CD4-positive, alpha-beta T cell treated with Interleukin-12 subunit alpha and Interleukin-12 subunit beta, for 1 hour (primary cell): ENCODE results near the gene RUFY2.
"Not testable (repeated sequence)": the region's sequence is repeated elsewhere in the genome, so short reads cannot be mapped to it uniquely, and the experiment has no call there.

Source experiments
- DNase-seq: peaks from one replicate; pipeline ENCODE4 v3.0.0-alpha.2; 2020

The RUFY2 gene

GRCh38 chr10:68324396-68324795 lies 82.7 kb downstream of the RUFY2 start:
- not testable (repeated sequence) for DNase-seq

GRCh38 chr10:68318331-68319059 lies 88.6 kb downstream of the RUFY2 start:
- no peak for DNase-seq

- no peak for DNase-seq
Observed at GRCh38 chr10:68315582-68315981, 91.5 kb downstream of the RUFY2 start.

- DNase-seq: not testable (repeated sequence)
Observed at GRCh38 chr10:68314930-68315329, 92.1 kb downstream of the RUFY2 start.

- no peak for DNase-seq
Observed at GRCh38 chr10:68310531-68310930, 96.5 kb downstream of the RUFY2 start.

- DNase-seq: no peak
Observed at GRCh38 chr10:68305854-68306253, 101.2 kb downstream of the RUFY2 start.

GRCh38 chr10:68303849-68304412 lies 103.1 kb downstream of the RUFY2 start:
- DNase-seq: no peak

GRCh38 chr10:68302871-68303270 lies 104.2 kb downstream of the RUFY2 start:
- DNase-seq: no peak

- no peak for DNase-seq
Observed at GRCh38 chr10:68302503-68302823, 104.6 kb downstream of the RUFY2 start.

- peak; percentile 37 for DNase-seq
Observed at GRCh38 chr10:68301790-68302502, 105.1 kb downstream of the RUFY2 start.

GRCh38 chr10:68301301-68301700 lies 105.8 kb downstream of the RUFY2 start:
- no peak for DNase-seq

- no peak for DNase-seq
Observed at GRCh38 chr10:68296843-68297663, 110.0 kb downstream of the RUFY2 start.
